Skeletal muscle tissue (tissue), 4 donors: ENCODE data around the gene SYK. TPM values are rescaled to one million over a fixed set of nuclear protein-coding genes. Genes with fewer than 3 reads are reported as not detected.
A peak's percentile ranks its signal among the peaks of the same experiment; 100 is the strongest.

Source experiments
- H3K27ac ChIP-seq: one replicate; pipeline ENCODE4 v1.7.0; 2013; ENCODE audit warnings: mild to moderate bottlenecking, low read depth, low read length, inconsistent platforms
- H3K27me3 ChIP-seq, 3 donors: one replicate each; pipeline ENCODE4 v1.7.0; 2013; ENCODE audit warnings: low read length in 3 of 3; ENCODE audit not compliant: control insufficient read depth in 3 of 3, insufficient read depth in 3 of 3
- H3K36me3 ChIP-seq, 3 donors: one replicate each; pipeline ENCODE4 v1.7.0; 2013; ENCODE audit warnings: low read length in 3 of 3; ENCODE audit not compliant: control insufficient read depth in 3 of 3, insufficient read depth in 3 of 3
- H3K4me1 ChIP-seq, 3 donors: one replicate each; pipeline ENCODE4 v1.7.0; 2013; ENCODE audit warnings: low read length in 3 of 3, mild to moderate bottlenecking in 3 of 3; ENCODE audit not compliant: control insufficient read depth in 3 of 3, insufficient read depth in 3 of 3
- H3K4me3 ChIP-seq, 3 donors: one replicate each; pipeline ENCODE4 v1.7.0; 2013; ENCODE audit warnings: low read length in 3 of 3
- H3K9ac ChIP-seq, 3 donors: one replicate each; pipeline ENCODE4 v1.7.0; 2013; ENCODE audit warnings: low read length in 3 of 3, mild to moderate bottlenecking in 3 of 3, moderate library complexity in 2 of 3, low read depth in 1 of 3
- H3K9me3 ChIP-seq, 3 donors: one replicate each; pipeline ENCODE4 v1.7.0; 2013; ENCODE audit warnings: low read length in 3 of 3; ENCODE audit not compliant: control insufficient read depth in 3 of 3
- total RNA-seq: library from RNA; depleted of rRNA; stranded (reverse); fragments of >200 nt; gene quantifications from one replicate; pipeline ENCODE4 v1.2.3, GENCODE V29; 2014
- donor health status: Osteomylitis.

SYK gene
- total RNA-seq, 1 donor from 2014 or later: 4.7 TPM

DNA sequence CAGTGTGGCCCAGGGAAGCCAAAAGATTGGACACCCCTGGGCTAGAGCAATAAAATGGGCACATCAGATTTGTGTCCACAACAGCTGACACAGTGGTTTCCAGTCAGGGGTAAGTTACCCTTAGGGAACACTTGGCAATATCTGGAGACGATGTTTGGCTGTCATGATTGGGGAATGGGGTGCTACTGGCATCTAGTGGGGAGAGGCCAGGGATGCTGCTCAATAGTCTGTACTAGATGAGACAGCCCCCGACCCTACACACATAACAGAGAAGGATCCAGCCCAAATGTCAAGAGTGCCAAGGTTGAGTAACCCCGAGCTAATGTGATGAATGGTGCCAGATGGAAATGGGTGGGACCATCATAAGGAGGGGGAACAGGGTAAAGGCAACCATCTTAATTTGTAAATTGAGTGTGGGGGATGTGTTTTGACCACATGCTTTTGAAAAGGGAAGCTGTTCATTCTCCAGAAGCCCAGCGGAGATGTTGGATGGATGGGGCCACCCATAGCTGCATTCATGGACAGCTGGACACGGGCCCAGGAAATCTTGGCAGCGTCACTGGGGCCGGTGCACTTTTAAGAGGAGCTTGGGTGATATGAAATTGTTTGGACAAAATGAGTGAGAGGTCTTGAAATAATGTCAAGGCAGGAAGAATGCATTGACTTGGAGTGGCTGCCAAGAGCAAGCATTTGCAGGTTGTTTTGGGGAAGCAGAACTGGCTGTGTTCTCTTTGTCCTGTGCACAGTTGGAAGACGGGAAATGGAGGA is 33.4 kb downstream of the SYK start:
- Histone ChIP-seq H3K36me3 (no peaks in the 10 kb centered on the region), H3K9ac (no peak overlapping the region), H3K4me1 (peaks cover 5 to 22% (median 15%) of the 10 kb centered on the region in 3 donors), H3K9me3 (peaks cover 0 to 2% (median 0%) of the 10 kb centered on the region in 3 donors), H3K27me3 (peaks cover 0 to 3% (median 2%) of the 10 kb centered on the region in 3 donors), H3K27ac (no peak overlapping the region), H3K4me3 (no peak overlapping the region)

- Histone ChIP-seq H3K27me3 (peaks cover 0 to 3% (median 2%) of the 10 kb centered on the region in 3 donors), H3K9ac (no peak overlapping the region), H3K27ac (no peak overlapping the region), H3K4me3 (no peak overlapping the region), H3K4me1 (peaks cover 5 to 29% (median 16%) of the 10 kb centered on the region in 3 donors), H3K36me3 (no peaks in the 10 kb centered on the region), H3K9me3 (peaks cover 0 to 2% (median 0%) of the 10 kb centered on the region in 3 donors)
Observed at GRCh38 chr9:90836411-90837080, 34.9 kb downstream of the SYK start.

GRCh38 chr9:90838098-90838497 is 36.5 kb downstream of the SYK start:
- Histone ChIP-seq H3K9me3 (no peaks in the 10 kb centered on the region), H3K9ac (no peak overlapping the region), H3K4me3 (no peak overlapping the region), H3K36me3 (no peaks in the 10 kb centered on the region), H3K4me1 (peaks cover 5 to 34% (median 16%) of the 10 kb centered on the region in 3 donors), H3K27ac (no peak overlapping the region), H3K27me3 (peaks cover 0 to 3% (median 2%) of the 10 kb centered on the region in 3 donors)

DNA sequence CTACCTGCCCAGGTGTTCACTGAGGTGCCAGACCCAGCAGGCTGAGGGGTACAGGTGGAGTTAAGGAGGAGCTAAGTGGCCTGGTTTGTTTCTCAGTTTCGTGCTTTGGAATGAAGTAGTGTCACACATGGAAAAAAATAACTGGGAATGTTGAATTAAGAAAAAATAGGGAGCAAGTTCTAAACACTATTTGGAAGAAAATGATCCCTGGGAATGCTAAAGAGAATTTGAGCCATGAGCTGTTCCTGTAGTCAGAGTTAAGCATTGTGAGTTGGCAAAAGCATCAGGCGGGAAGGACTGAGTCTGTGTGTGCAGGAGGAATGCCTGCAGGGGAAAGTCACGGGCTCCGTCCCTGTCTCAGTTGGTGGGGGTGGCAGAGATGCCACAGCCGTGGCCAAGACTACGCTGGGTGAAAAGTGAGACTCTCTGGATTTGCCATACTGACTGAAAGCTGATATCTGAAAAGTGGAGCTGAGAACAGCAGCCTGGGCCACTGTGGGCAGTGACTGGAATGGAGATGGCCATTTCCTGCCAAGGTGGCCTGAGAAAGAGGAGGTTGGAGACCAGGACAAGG is 37.0 kb downstream of the SYK start:
- peaks cover 0 to 3% (median 2%) of the 10 kb centered on the region in 3 donors for H3K27me3 ChIP-seq
- H3K4me1 ChIP-seq: peaks cover 5 to 34% (median 16%) of the 10 kb centered on the region in 3 donors
- no peak overlapping the region for H3K27ac ChIP-seq
- no peaks in the 10 kb centered on the region for H3K36me3 ChIP-seq
- peak overlapping the region in 2 of 3 donors; percentile 13 to 32 for H3K4me3 ChIP-seq
- H3K9me3 ChIP-seq: no peaks in the 10 kb centered on the region
- no peak overlapping the region for H3K9ac ChIP-seq

- no peaks in the 10 kb centered on the region for H3K9me3 ChIP-seq
- no peak overlapping the region for H3K9ac ChIP-seq
- H3K4me1 ChIP-seq: peaks cover 5 to 34% (median 16%) of the 10 kb centered on the region in 3 donors
- no peak overlapping the region for H3K27ac ChIP-seq
- H3K36me3 ChIP-seq: no peaks in the 10 kb centered on the region
- H3K27me3 ChIP-seq: peaks cover 0 to 3% (median 2%) of the 10 kb centered on the region in 3 donors
- peak overlapping the region in 1 of 3 donors; percentile 32 for H3K4me3 ChIP-seq
Observed at GRCh38 chr9:90839183-90839728, 37.6 kb downstream of the SYK start.

- Histone ChIP-seq H3K36me3 (no peaks in the 10 kb centered on the region), H3K9me3 (no peaks in the 10 kb centered on the region), H3K9ac (no peak overlapping the region), H3K27me3 (no peaks in the 10 kb centered on the region), H3K4me3 (no peak overlapping the region), H3K4me1 (peaks cover 5 to 34% (median 16%) of the 10 kb centered on the region in 3 donors), H3K27ac (no peak overlapping the region)
Observed at GRCh38 chr9:90840696-90841095, 39.1 kb downstream of the SYK start.

- H3K9ac ChIP-seq: no peak overlapping the region
- peaks cover 6 to 37% (median 19%) of the 10 kb centered on the region in 3 donors for H3K4me1 ChIP-seq
- no peaks in the 10 kb centered on the region for H3K9me3 ChIP-seq
- H3K27ac ChIP-seq: no peak overlapping the region
- no peak overlapping the region for H3K4me3 ChIP-seq
- H3K36me3 ChIP-seq: no peaks in the 10 kb centered on the region
- no peaks in the 10 kb centered on the region for H3K27me3 ChIP-seq
Observed at GRCh38 chr9:90841213-90841612, 39.6 kb downstream of the SYK start.

DNA sequence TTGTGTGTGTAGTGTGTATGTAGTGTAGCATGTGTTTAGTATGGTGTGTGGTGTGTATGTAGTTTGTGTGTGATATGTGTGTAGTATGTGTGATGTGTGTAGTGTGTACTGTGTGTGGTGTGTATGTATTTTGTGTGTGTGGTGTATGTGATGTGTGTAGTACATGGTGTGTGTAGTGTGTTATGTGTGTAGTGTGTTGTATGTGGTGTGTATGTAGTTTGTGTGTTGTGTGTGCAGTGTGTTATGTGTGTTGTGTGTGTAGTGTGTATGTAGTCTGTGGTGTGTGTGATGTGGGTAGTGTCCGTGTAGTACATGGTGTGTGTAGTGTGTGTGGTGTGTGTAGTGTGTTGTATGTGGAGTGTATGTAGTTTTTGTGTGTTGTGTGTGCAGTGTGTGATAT is 40.0 kb downstream of the SYK start:
- Histone ChIP-seq H3K4me3 (no peak overlapping the region), H3K9ac (no peak overlapping the region), H3K27me3 (no peaks in the 10 kb centered on the region), H3K4me1 (peaks cover 10 to 40% (median 20%) of the 10 kb centered on the region in 3 donors), H3K36me3 (no peaks in the 10 kb centered on the region), H3K27ac (no peak overlapping the region), H3K9me3 (no peaks in the 10 kb centered on the region)

- no peak overlapping the region for H3K4me3 ChIP-seq
- no peaks in the 10 kb centered on the region for H3K36me3 ChIP-seq
- H3K4me1 ChIP-seq: peaks cover 16 to 47% (median 27%) of the 10 kb centered on the region in 3 donors
- no peak overlapping the region for H3K27ac ChIP-seq
- no peaks in the 10 kb centered on the region for H3K9me3 ChIP-seq
- H3K9ac ChIP-seq: no peak overlapping the region
- no peaks in the 10 kb centered on the region for H3K27me3 ChIP-seq
Observed at GRCh38 chr9:90842176-90842777, 40.7 kb downstream of the SYK start.
